Upper lobe of left lung (tissue), 6 donors: ENCODE data around the gene THNSL1. TPM values are rescaled to one million over a fixed set of nuclear protein-coding genes. Genes with fewer than 3 reads are reported as not detected.

Experiments
- ATAC-seq, 2 donors: fragments of 200-7000 bp; cut with Tn5 transposase; one replicate each; pipeline ENCODE4 v1.9.1; 2022; ENCODE audit warnings: mild to moderate bottlenecking in 2 of 2, moderate library complexity in 2 of 2; ENCODE audit not compliant: low FRiP score in 2 of 2
- DNase-seq, 2 donors: peaks; one replicate each; pipeline ENCODE4 v3.0.0-alpha.2; 2019 to 2020
- H3K27ac ChIP-seq, 4 donors: fragments of 200-600 bp; sonication (generic); one replicate each; pipeline ENCODE4 v1.5.1; 2016 to 2019
- H3K27me3 ChIP-seq, 4 donors: fragments of 200-600 bp; sonication (generic); one replicate each; pipeline ENCODE4 v1.5.1; 2017 to 2019
- H3K36me3 ChIP-seq, 4 donors: fragments of 200-600 bp; sonication (generic); one replicate each; pipeline ENCODE4 v1.5.1; 2016 to 2019
- H3K4me1 ChIP-seq, 4 donors: fragments of 200-600 bp; sonication (generic); one replicate each; pipeline ENCODE4 v1.5.1; 2018 to 2019
- H3K4me3 ChIP-seq, 4 donors: fragments of 200-600 bp; sonication (generic); one replicate each; pipeline ENCODE4 v1.5.1; 2017 to 2019; ENCODE audit warnings: mild to moderate bottlenecking in 2 of 4, moderate library complexity in 1 of 4
- H3K9me3 ChIP-seq, 4 donors: fragments of 200-600 bp; sonication (generic); one replicate each; pipeline ENCODE4 v1.5.1; 2018 to 2019
- EP300 ChIP-seq, 4 donors: sonication (generic); formaldehyde crosslinking; IDR thresholded peaks; one replicate each; pipeline ENCODE4 v1.5.1; 2017; ENCODE audit warnings: antibody characterized with exemption in 4 of 4, control low read depth in 2 of 4
- POLR2A ChIP-seq, 4 donors: fragments of 450-650 bp; IDR thresholded peaks; one replicate each; pipeline ENCODE4 v1.5.1; 2016 to 2017; ENCODE audit warnings: antibody characterized with exemption in 4 of 4, mild to moderate bottlenecking in 2 of 4
- POLR2AphosphoS5 ChIP-seq, 2 donors: sonication (generic); formaldehyde crosslinking; IDR thresholded peaks; one replicate each; pipeline ENCODE4 v1.5.1; 2017; ENCODE audit warnings: antibody characterized with exemption in 2 of 2
- WGBS, 2 donors: methylation state at CpG; one replicate each; pipeline ENCODE4 v1.1.5; 2017 to 2018; 5-methylcytosine and 5-hydroxymethylcytosine counted together
- total RNA-seq, 6 donors: library from RNA; depleted of rRNA in 4 of 6; stranded (reverse); fragments of >200 nt in 4 of 6; gene quantifications; one replicate each; pipeline versions ENCODE4 v1.1.0 to v1.2.1, GENCODE V29; 2016 to 2021
- TF ChIP-seq, protein P1 (sequence below), 6 experiments: fragments of 450-650 bp in 4 of 6; fragments of 200-600 bp in 2 of 6; sonication (generic) in 2 of 6; IDR thresholded peaks; one replicate each; pipeline ENCODE4 v1.5.1; 2016 to 2019; ENCODE audit warnings: antibody characterized with exemption in 6 of 6
- donor health status: DM: no; HTN: no; CAD: no; lungs with moderate emphysema.
- donor health status: DM: no; HTN: yes; CAD: no; lungs with severe emphysema.

Gene THNSL1
- total RNA-seq, 6 donors from 2014 or later = 0.78 to 3.2 (median 2.8) TPM

DNA sequence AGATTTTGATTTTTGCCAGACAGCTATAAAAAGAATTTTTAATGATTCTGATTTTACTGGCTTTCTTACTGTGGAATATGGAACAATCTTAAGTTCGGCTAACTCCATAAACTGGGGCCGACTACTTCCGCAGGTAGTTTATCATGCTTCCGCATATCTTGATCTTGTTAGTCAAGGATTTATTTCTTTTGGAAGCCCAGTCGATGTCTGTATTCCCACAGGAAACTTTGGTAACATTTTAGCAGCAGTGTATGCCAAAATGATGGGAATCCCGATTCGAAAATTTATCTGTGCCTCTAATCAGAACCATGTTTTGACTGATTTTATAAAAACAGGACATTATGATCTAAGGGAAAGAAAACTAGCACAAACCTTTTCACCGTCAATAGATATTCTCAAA is 8.1 kb downstream of the THNSL1 start:
- Histone ChIP-seq H3K4me1 (peaks cover 0 to 4% (median 0%) of the 10 kb centered on the region in 4 donors), H3K36me3 (no peaks in the 10 kb centered on the region), H3K27ac (no peak overlapping the region), H3K9me3 (no peaks in the 10 kb centered on the region), H3K4me3 (no peak overlapping the region), H3K27me3 (no peaks in the 10 kb centered on the region)
- TF ChIP-seq POLR2A (IDR thresholded peaks at IDR 0.05) = no peak
- TF ChIP-seq POLR2AphosphoS5 (IDR thresholded peaks at IDR 0.05) = no peak
- TF ChIP-seq EP300 (IDR thresholded peaks at IDR 0.05) = no peak
- TF ChIP-seq, protein P1, sequence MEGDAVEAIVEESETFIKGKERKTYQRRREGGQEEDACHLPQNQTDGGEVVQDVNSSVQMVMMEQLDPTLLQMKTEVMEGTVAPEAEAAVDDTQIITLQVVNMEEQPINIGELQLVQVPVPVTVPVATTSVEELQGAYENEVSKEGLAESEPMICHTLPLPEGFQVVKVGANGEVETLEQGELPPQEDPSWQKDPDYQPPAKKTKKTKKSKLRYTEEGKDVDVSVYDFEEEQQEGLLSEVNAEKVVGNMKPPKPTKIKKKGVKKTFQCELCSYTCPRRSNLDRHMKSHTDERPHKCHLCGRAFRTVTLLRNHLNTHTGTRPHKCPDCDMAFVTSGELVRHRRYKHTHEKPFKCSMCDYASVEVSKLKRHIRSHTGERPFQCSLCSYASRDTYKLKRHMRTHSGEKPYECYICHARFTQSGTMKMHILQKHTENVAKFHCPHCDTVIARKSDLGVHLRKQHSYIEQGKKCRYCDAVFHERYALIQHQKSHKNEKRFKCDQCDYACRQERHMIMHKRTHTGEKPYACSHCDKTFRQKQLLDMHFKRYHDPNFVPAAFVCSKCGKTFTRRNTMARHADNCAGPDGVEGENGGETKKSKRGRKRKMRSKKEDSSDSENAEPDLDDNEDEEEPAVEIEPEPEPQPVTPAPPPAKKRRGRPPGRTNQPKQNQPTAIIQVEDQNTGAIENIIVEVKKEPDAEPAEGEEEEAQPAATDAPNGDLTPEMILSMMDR (IDR thresholded peaks at IDR 0.05) = no peak
- ATAC-seq (no peak), DNase-seq (no peak)
- 81 to 94% methylated on average over 8 of the region's 8 CpGs for WGBS, 2 donors

DNA sequence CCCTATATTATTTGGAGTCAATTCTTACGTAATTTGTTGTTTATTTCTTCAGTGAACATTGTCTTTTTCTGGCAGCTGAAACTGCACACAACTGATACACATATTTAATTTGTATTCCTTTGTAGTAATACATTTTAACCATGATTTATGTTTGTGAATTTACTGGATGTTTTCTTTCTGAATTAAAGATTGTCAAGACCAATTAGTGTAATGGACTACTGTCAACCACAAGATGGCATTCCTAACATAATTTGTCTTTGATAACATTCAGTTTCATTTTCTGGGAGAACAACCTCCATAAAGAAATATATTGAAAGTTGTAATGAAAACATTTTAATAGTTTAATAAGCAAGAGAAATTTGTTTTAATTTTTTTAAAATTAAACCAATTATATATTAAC is 10.1 kb downstream of the THNSL1 start:
- Histone ChIP-seq H3K36me3 (no peaks in the 10 kb centered on the region), H3K4me3 (no peak overlapping the region), H3K27me3 (no peaks in the 10 kb centered on the region), H3K9me3 (no peaks in the 10 kb centered on the region), H3K27ac (no peak overlapping the region), H3K4me1 (peaks cover 0 to 4% (median 0%) of the 10 kb centered on the region in 4 donors)
- WGBS, 2 donors = 43 to 60% methylated on average over 1 of the region's 1 CpG
- TF ChIP-seq, protein P1 (IDR thresholded peaks at IDR 0.05) = peak in 3 of 6 experiments; percentile 21 to 41 (median 32)
- TF ChIP-seq POLR2A (IDR thresholded peaks at IDR 0.05) = no peak
- DNase-seq = no peak
- ATAC-seq = no peak

DNA sequence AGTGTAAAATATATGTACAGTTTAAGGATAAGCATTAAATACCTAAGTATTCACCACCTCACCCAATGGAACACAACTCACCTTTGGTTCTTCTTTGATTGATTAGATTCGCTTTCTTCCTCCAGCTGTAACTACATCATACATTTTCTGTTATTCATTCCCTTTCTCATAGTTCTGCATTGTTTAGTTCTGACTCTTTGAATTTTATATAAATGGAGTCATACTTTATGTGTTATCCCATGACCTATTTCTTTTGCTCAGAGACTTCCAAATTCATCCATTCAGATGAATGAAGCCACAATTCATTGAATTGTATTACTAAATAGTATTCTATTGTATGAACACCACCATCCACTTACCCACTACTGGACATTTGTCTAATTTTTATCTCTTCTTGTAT is 12.3 kb downstream of the THNSL1 start:
- H3K27me3 ChIP-seq = no peaks in the 10 kb centered on the region
- H3K9me3 ChIP-seq = no peaks in the 10 kb centered on the region
- no peak overlapping the region for H3K4me3 ChIP-seq
- H3K4me1 ChIP-seq = peaks cover 0 to 4% (median 0%) of the 10 kb centered on the region in 4 donors
- DNase-seq (no peak), ATAC-seq (no peak)
- no peaks in the 10 kb centered on the region for H3K36me3 ChIP-seq
- no peak overlapping the region for H3K27ac ChIP-seq
- TF ChIP-seq, protein P1 (IDR thresholded peaks at IDR 0.05) = no peak
- TF ChIP-seq POLR2A (IDR thresholded peaks at IDR 0.05) = no peak
- TF ChIP-seq POLR2AphosphoS5 (IDR thresholded peaks at IDR 0.05) = no peak
- TF ChIP-seq EP300 (IDR thresholded peaks at IDR 0.05) = no peak
- 94 to 97% methylated on average over 1 of the region's 1 CpG for WGBS, 2 donors

DNA sequence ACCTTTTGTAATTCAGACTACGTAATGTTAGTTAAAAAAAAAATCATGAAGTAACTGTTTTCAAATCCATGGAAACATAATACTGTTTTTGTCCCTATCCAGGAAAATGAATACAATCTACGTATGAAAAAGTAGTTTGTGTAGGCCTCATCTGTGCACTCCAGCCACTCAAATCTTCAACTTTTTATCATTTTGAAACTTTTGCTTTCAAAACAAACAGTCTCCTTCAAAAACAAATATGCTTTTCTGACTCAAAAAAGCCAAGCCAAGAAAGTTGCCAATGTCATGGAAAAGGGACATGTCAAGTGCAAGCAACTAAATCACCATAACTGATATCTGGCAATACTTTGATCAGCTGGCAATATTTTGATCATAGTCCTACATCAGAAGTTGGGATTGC is 13.1 kb downstream of the THNSL1 start:
- no peaks in the 10 kb centered on the region for H3K9me3 ChIP-seq
- TF ChIP-seq EP300 (IDR thresholded peaks at IDR 0.05) (no peak), POLR2AphosphoS5 (IDR thresholded peaks at IDR 0.05) (no peak), POLR2A (IDR thresholded peaks at IDR 0.05) (no peak)
- TF ChIP-seq, protein P1 (IDR thresholded peaks at IDR 0.05) = no peak
- H3K27me3 ChIP-seq = no peaks in the 10 kb centered on the region
- DNase-seq (no peak), ATAC-seq (no peak)
- WGBS, 2 donors = 86 to 98% methylated on average over 2 of the region's 2 CpGs
- no peaks in the 10 kb centered on the region for H3K36me3 ChIP-seq
- H3K27ac ChIP-seq = no peak overlapping the region
- no peak overlapping the region for H3K4me3 ChIP-seq
- H3K4me1 ChIP-seq = peaks cover 0 to 4% (median 0%) of the 10 kb centered on the region in 4 donors

DNA sequence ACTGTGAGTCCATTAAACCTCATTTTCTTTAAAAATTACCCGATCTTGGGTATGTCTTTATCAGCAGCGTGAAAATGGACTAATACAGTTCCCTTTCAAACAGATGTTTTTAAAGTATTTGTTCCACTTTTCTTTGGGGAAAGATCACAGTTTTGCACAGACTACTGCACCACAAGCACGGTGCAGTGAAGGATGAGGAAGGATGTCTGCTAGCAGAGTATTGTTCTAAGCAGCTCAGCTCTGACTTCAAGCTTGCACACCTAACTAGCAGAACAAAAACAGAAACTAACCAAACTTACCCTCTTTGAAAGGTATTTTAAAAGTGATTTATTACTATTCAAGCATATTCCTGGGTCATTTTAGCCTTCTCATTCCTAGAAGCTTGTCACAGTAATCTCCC is 20.0 kb downstream of the THNSL1 start:
- ATAC-seq = no peak

More for the DNA sequence above, 20.0 kb downstream of the THNSL1 start:
- TF ChIP-seq EP300 (IDR thresholded peaks at IDR 0.05) (no peak), POLR2A (IDR thresholded peaks at IDR 0.05) (no peak), POLR2AphosphoS5 (IDR thresholded peaks at IDR 0.05) (no peak)
- TF ChIP-seq, protein P1 (IDR thresholded peaks at IDR 0.05) = no peak
- Histone ChIP-seq H3K36me3 (no peaks in the 10 kb centered on the region), H3K27ac (no peak overlapping the region), H3K9me3 (no peaks in the 10 kb centered on the region), H3K4me1 (no peaks in the 10 kb centered on the region), H3K4me3 (no peak overlapping the region), H3K27me3 (no peaks in the 10 kb centered on the region)
- WGBS, 2 donors = 30 to 52% methylated on average over 3 of the region's 3 CpGs
- DNase-seq = no peak
